CD4-positive, alpha-beta memory T cell (primary cell): ENCODE data around the gene ENO1. TPM values are rescaled to one million over a fixed set of nuclear protein-coding genes. Genes with fewer than 3 reads are reported as not detected.

Source experiments
- CTCF ChIA-PET: fragments of 350-600 bp; sonication (Branson Sonifier 250); formaldehyde crosslinking; loops from one replicate; lab custom pipeline; 2021; ENCODE audit warnings: inconsistent platforms; ENCODE audit not compliant: partially characterized antibody; lab: Charles Lee
- POLR2A ChIA-PET: fragments of 350-600 bp; sonication (Branson Sonifier 250); formaldehyde crosslinking; loops from one replicate; lab custom pipeline; 2021; ENCODE audit not compliant: partially characterized antibody; lab: Charles Lee
- DNase-seq, 5 donors: peaks; one replicate each; pipeline versions ENCODE4 v3.0.0 to v3.0.0-alpha.2; 2020 to 2022; ENCODE audit warnings: mixed read lengths in 1 of 5
- H3K27ac ChIP-seq: one replicate; pipeline ENCODE4 v1.7.0; 2013; ENCODE audit warnings: low read depth, low read length
- H3K27me3 ChIP-seq: 2 replicates; pipeline ENCODE4 v1.7.0; 2013; ENCODE audit warnings: mild to moderate bottlenecking, low read length, moderate library complexity; ENCODE audit not compliant: insufficient read depth
- H3K36me3 ChIP-seq: 2 replicates; pipeline ENCODE4 v1.7.0; 2013; ENCODE audit warnings: mild to moderate bottlenecking, low read length, moderate library complexity; ENCODE audit not compliant: insufficient read depth
- H3K4me1 ChIP-seq: 2 replicates; pipeline ENCODE4 v1.7.0; 2013; ENCODE audit warnings: mild to moderate bottlenecking, low read length, moderate library complexity; ENCODE audit not compliant: insufficient read depth
- H3K4me3 ChIP-seq, 2 donors: one replicate each; pipeline ENCODE4 v1.7.0; 2013; ENCODE audit warnings: low read length in 2 of 2, mild to moderate bottlenecking in 1 of 2
- H3K9me3 ChIP-seq, 2 donors: one replicate each; pipeline ENCODE4 v1.7.0; 2013; ENCODE audit warnings: low read length in 2 of 2, control low read depth in 1 of 2; ENCODE audit not compliant: control insufficient read depth in 1 of 2
- H3K27ac Mint-ChIP-seq, 7 donors: one replicate each; pipeline ENCODE4 v1.8.0; 2020 to 2021; ENCODE audit warnings: mixed read lengths in 7 of 7, mild to moderate bottlenecking in 6 of 7, inconsistent platforms in 3 of 7, moderate library complexity in 3 of 7
- H3K27me3 Mint-ChIP-seq, 2 donors: one replicate each; pipeline ENCODE4 v1.8.0; 2020 to 2021; ENCODE audit warnings: mixed read lengths in 2 of 2
- H3K36me3 Mint-ChIP-seq, 2 donors: one replicate each; pipeline ENCODE4 v1.8.0; 2020 to 2021; ENCODE audit warnings: mixed read lengths in 2 of 2, inconsistent platforms in 1 of 2, mild to moderate bottlenecking in 1 of 2
- H3K4me1 Mint-ChIP-seq, 4 donors: one replicate each; pipeline ENCODE4 v1.8.0; 2020 to 2021; ENCODE audit warnings: mixed read lengths in 4 of 4, mild to moderate bottlenecking in 1 of 4
- H3K4me3 Mint-ChIP-seq, 8 donors: one replicate each; pipeline ENCODE4 v1.8.0; 2020 to 2021; ENCODE audit warnings: mixed read lengths in 8 of 8, mild to moderate bottlenecking in 7 of 8, moderate library complexity in 6 of 8, inconsistent platforms in 3 of 8
- H3K9me3 Mint-ChIP-seq, 8 donors: one replicate each; pipeline ENCODE4 v1.8.0; 2020 to 2021; ENCODE audit warnings: mixed read lengths in 8 of 8, mild to moderate bottlenecking in 5 of 8, inconsistent platforms in 3 of 8, moderate library complexity in 1 of 8
- intact Hi-C: fragments of 100-400 bp; cut with micrococcal nuclease; formaldehyde crosslinking; loops from one replicate; pipeline ENCODE4 v1.15.1; 2023
- polyA plus RNA-seq, 2 donors: library from polyadenylated mRNA; unstranded; fragments of 300-500 nt; fragmentation: Illumina TruSeq; gene quantifications; one replicate each; pipeline ENCODE4 v1.2.3, GENCODE V29; 2021
- total RNA-seq, 2 experiments: library from RNA; stranded (reverse); gene quantifications; one replicate each; pipeline ENCODE4 v1.2.3, GENCODE V29; 2021

ENO1 gene
- total and polyA plus RNA-seq, 4 experiments from 2014 or later, result 291 to 1,157 (median 688) TPM

GRCh38 chr1:8858112-8858668 lies 20.3 kb downstream of the ENO1 start:
- peak overlapping the region in 2 of 8 donors; percentile 32 to 49 for H3K4me3 Mint-ChIP-seq
- POLR2A ChIA-PET, result interaction anchor here (1.1 to 4.6 kb wide), 3 partner anchors 9 to 20 kb away, joined by 3 to 47 read pairs (median 3); partner anchors contain the start of gene ENO1
- H3K36me3 ChIP-seq, result peaks cover 54% of the 10 kb centered on the region
- intact Hi-C loops, result loop anchor here (5.0 kb wide), 1 partner anchor 41 kb away; the partner anchor contains the start of gene RERE
- peak overlapping the region; percentile 8 to 91 (median 67) for H3K27ac Mint-ChIP-seq
- H3K36me3 Mint-ChIP-seq, result peaks cover 39 to 56% of the 10 kb centered on the region in 2 donors
- DNase-seq, result no peak
- H3K9me3 Mint-ChIP-seq, result peaks cover 0 to 2% (median 0%) of the 10 kb centered on the region in 8 donors
- no peaks in the 10 kb centered on the region for H3K27me3 ChIP-seq
- peaks cover 10 to 32% (median 20%) of the 10 kb centered on the region in 4 donors for H3K4me1 Mint-ChIP-seq
- no peak overlapping the region for H3K27ac ChIP-seq
- H3K4me3 ChIP-seq, result no peak overlapping the region
- H3K4me1 ChIP-seq, result peaks cover 10% of the 10 kb centered on the region
- no peaks in the 10 kb centered on the region for H3K27me3 Mint-ChIP-seq
- CTCF ChIA-PET, result interaction anchor here (0.9 to 12.6 kb wide), 11 partner anchors 7 to 146 kb away, joined by 3 to 123 read pairs (median 6); partner anchors contain the start of gene ENO1
- H3K9me3 ChIP-seq, result no peaks in the 10 kb centered on the region

DNA sequence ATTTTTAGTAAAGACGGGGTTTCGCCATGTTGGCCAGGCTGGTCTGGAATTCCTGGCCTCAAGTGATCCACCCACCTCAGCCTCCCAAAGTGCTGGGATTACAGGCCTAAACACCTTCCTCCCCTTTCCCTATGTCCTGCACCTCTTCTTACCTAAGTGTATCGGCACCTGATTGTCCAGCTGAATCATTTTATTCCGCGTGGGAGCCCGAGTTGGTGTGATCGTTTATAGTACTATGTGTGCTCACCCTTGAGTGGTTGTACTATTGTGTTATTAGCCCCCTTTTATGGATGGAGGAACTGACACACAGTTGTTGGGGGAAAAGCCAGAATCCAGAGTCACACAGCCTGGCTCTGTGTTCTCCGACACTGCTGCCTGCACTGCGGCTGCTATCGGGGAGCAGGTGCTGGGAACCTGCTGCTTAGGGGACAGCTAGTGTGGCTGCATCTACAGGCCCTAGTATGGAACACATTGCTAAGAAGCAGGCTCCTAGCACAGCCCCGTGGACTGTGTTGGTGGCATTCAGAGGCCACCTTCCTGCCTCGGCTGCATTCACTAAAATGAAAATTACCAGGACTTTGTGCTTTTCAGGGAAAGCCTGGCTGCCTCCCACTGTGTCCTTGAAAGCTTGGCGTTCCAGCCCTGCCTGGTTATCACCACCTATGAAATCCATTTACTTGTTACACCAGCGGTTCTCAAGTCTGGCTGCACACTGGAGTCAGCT lies 21.6 kb downstream of the ENO1 start:
- ChIA-PET POLR2A (interaction anchor here (0.8 to 4.6 kb wide), 3 partner anchors 17 to 39 kb away, joined by 3 to 47 read pairs (median 3); partner anchors contain the start of genes ENO1 and RERE), CTCF (interaction anchor here (0.9 to 12.6 kb wide), 5 partner anchors 7 to 148 kb away, joined by 3 to 123 read pairs (median 12); partner anchors contain the start of gene ENO1)
- Mint-ChIP-seq H3K36me3 (peaks cover 26 to 42% of the 10 kb centered on the region in 2 donors), H3K27me3 (no peaks in the 10 kb centered on the region), H3K9me3 (peaks cover 0 to 2% (median 0%) of the 10 kb centered on the region in 8 donors), H3K27ac (peak overlapping the region in 2 of 7 donors; percentile 37 to 42), H3K4me3 (no peak overlapping the region), H3K4me1 (peaks cover 10 to 27% (median 20%) of the 10 kb centered on the region in 4 donors)
- Histone ChIP-seq H3K36me3 (peaks cover 41% of the 10 kb centered on the region), H3K9me3 (no peaks in the 10 kb centered on the region), H3K4me3 (no peak overlapping the region), H3K27ac (no peak overlapping the region), H3K4me1 (peaks cover 10% of the 10 kb centered on the region), H3K27me3 (no peaks in the 10 kb centered on the region)
- DNase-seq, result no peak
- intact Hi-C loops, result loop anchor here (5.0 kb wide), 1 partner anchor 40 kb away; the partner anchor contains the start of gene RERE

- Histone ChIP-seq H3K27ac (no peak overlapping the region), H3K4me3 (no peak overlapping the region), H3K36me3 (peaks cover 19% of the 10 kb centered on the region), H3K27me3 (no peaks in the 10 kb centered on the region), H3K9me3 (no peaks in the 10 kb centered on the region), H3K4me1 (peaks cover 6% of the 10 kb centered on the region)
- H3K9me3 Mint-ChIP-seq, result peaks cover 0 to 2% (median 0%) of the 10 kb centered on the region in 8 donors
- H3K4me3 Mint-ChIP-seq, result no peak overlapping the region
- H3K4me1 Mint-ChIP-seq, result peaks cover 8 to 15% (median 10%) of the 10 kb centered on the region in 4 donors
- H3K27me3 Mint-ChIP-seq, result no peaks in the 10 kb centered on the region
- no peak for DNase-seq
- H3K27ac Mint-ChIP-seq, result peak overlapping the region in 1 of 7 donors; percentile 29
- H3K36me3 Mint-ChIP-seq, result peaks cover 8 to 21% of the 10 kb centered on the region in 2 donors
- intact Hi-C loops, result no loop called here
- ChIA-PET POLR2A (no interaction called here), CTCF (no interaction called here)
These were observed 24.2 kb downstream of the ENO1 start for GRCh38 chr1:8854240-8854639.

DNA sequence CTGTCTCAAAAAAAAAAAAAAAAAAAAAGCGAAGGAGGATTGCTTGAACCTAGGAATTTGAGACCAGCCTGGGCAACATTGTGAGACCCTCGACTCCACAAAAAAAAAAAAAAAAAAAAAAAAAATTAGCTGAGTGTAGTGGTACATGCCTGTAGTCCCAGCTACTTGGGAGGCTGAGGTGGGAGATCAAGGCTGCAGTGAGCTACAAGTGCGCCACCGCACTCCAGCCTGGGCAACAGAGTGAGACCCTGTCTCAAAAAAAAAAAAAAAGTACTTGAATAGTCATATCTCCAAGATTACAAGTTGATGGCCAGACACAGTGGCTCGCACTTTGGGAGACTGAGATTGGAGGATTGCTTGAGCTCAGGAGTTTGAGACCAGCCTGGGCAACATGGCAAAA lies 27.4 kb downstream of the ENO1 start:
- Histone ChIP-seq H3K4me3 (no peak overlapping the region), H3K27me3 (no peaks in the 10 kb centered on the region), H3K9me3 (no peaks in the 10 kb centered on the region), H3K4me1 (no peaks in the 10 kb centered on the region), H3K27ac (no peak overlapping the region), H3K36me3 (no peaks in the 10 kb centered on the region)
- intact Hi-C loops, result no loop called here
- Mint-ChIP-seq H3K4me3 (no peak overlapping the region), H3K9me3 (peaks cover 0 to under 1% (median 0%) of the 10 kb centered on the region in 8 donors), H3K27ac (peak overlapping the region in 1 of 7 donors; percentile 2), H3K4me1 (peaks cover 0 to 2% (median 0%) of the 10 kb centered on the region in 4 donors), H3K27me3 (no peaks in the 10 kb centered on the region), H3K36me3 (peaks cover 0 to under 1% of the 10 kb centered on the region in 2 donors)
- CTCF ChIA-PET, result interaction anchor here (0.7 to 8.1 kb wide), 6 partner anchors 10 to 1222 kb away, joined by 3 to 123 read pairs (median 4); no protein-coding TSS in a partner anchor
- no peak for DNase-seq
- POLR2A ChIA-PET, result interaction anchor here (0.7 kb wide), 1 partner anchor 936 kb away, joined by 3 read pairs; no protein-coding TSS in a partner anchor

DNA sequence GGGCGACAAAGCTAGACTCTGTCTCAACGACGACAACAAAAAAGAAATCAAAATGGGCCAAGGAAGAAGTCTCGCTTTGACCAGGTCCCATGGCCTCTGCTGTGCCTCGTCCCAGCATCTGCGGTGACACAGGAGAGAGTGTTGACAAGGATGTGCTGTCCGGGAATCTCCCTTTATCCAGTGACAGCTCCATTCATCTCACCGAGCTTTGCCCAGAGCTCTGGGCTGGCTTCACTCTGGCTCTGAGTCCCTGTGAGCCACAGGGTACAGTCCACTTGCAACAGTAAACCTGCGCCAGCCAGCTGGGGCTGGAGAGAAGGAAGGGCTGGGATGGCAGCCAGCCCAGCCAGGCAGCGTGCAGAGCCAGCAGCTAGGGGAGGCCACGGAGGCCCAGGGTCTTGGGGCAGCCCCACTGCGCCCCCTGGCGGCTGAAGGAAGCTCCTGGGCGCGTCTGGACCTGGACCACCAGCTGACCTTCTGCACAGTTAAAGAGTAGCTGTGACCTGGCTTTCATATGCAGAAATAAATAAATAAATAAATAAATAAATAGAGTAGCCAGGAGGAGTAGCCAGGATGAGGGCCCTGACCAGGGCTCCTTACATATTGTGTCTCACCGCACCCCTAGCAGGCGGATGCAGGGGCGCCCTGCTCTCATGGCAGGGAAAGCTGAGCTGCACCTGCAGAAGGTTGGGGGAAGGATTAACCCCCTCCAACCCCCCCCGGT lies 29.7 kb downstream of the ENO1 start:
- intact Hi-C loops, result loop anchor here (1.0 to 10.0 kb wide), 3 partner anchors 122 to 444 kb away; no protein-coding TSS in a partner anchor
- Mint-ChIP-seq H3K36me3 (no peaks in the 10 kb centered on the region), H3K4me3 (no peak overlapping the region), H3K9me3 (no peaks in the 10 kb centered on the region), H3K27ac (no peak overlapping the region), H3K27me3 (no peaks in the 10 kb centered on the region), H3K4me1 (peaks cover 0 to 2% (median 0%) of the 10 kb centered on the region in 4 donors)
- POLR2A ChIA-PET, result interaction anchor here (0.9 to 1.0 kb wide), 3 partner anchors 9 to 294 kb away, joined by 3 read pairs; no protein-coding TSS in a partner anchor
- DNase-seq, result peak; percentile 57 to 66 (median 64)
- H3K27ac ChIP-seq, result no peak overlapping the region
- no peaks in the 10 kb centered on the region for H3K4me1 ChIP-seq
- H3K4me3 ChIP-seq, result no peak overlapping the region
- H3K36me3 ChIP-seq, result no peaks in the 10 kb centered on the region
- CTCF ChIA-PET, result interaction anchor here (0.7 to 8.1 kb wide), 63 partner anchors 10 to 834 kb away, joined by 3 to 123 read pairs (median 5); partner anchors contain the start of gene RERE
- no peaks in the 10 kb centered on the region for H3K27me3 ChIP-seq
- H3K9me3 ChIP-seq, result no peaks in the 10 kb centered on the region

GRCh38 chr1:8847990-8848389 lies 30.5 kb downstream of the ENO1 start:
- no peaks in the 10 kb centered on the region for H3K9me3 Mint-ChIP-seq
- H3K9me3 ChIP-seq, result no peaks in the 10 kb centered on the region
- H3K4me1 Mint-ChIP-seq, result peaks cover 0 to 2% (median 0%) of the 10 kb centered on the region in 4 donors
- no peak overlapping the region for H3K27ac ChIP-seq
- H3K4me3 Mint-ChIP-seq, result no peak overlapping the region
- POLR2A ChIA-PET, result no interaction called here
- H3K27me3 Mint-ChIP-seq, result no peaks in the 10 kb centered on the region
- DNase-seq, result no peak
- H3K36me3 ChIP-seq, result no peaks in the 10 kb centered on the region
- no peaks in the 10 kb centered on the region for H3K36me3 Mint-ChIP-seq
- intact Hi-C loops, result loop anchor here (2.0 to 10.0 kb wide), 2 partner anchors 121 to 443 kb away; no protein-coding TSS in a partner anchor
- H3K4me1 ChIP-seq, result no peaks in the 10 kb centered on the region
- H3K27ac Mint-ChIP-seq, result no peak overlapping the region
- H3K27me3 ChIP-seq, result no peaks in the 10 kb centered on the region
- no peak overlapping the region for H3K4me3 ChIP-seq
- CTCF ChIA-PET, result interaction anchor here (1.0 to 8.1 kb wide), 34 partner anchors 9 to 666 kb away, joined by 3 to 123 read pairs (median 7); partner anchors contain the start of gene RERE
